Stimulated activated CD4-positive, alpha-beta T cell treated with anti-CD3 and anti-CD28 coated beads, Interleukin-4, amount 100 ng/mL, for 24 hours (primary cell): ENCODE data around the gene SLC25A6.
"Not testable (repeated sequence)": the region's sequence is repeated elsewhere in the genome, so short reads cannot be mapped to it uniquely, and the experiment has no call there.

ENCODE experiments used
- DNase-seq: peaks from one replicate; pipeline ENCODE4 v3.0.0-alpha.2; 2020

SLC25A6 gene

GRCh38 chrX:1389181-1389992 lies 2.5 kb downstream of the SLC25A6 start:
- DNase-seq, result peak; percentile 3

DNA sequence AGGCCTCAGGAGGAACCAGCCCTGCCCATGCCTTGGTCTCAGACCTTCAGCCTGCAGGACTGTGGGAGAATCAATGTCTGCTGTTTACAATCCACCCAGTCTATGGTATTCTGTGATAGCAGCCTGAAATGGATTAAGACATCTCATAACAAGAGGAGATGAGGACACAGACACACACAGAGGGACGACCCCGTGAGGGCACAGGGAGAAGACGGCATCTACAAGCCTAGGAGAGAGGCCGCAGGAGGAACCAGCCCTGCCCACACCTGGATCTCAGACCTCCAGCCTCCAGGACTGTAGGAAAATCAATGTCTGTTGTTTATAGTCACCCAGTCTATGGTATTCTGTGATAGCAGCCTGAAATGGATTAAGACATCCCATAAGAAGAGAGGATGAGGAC lies 3.3 kb downstream of the SLC25A6 start:
- no peak for DNase-seq

GRCh38 chrX:1387141-1387776 lies 4.7 kb downstream of the SLC25A6 start:
- no peak for DNase-seq

DNA sequence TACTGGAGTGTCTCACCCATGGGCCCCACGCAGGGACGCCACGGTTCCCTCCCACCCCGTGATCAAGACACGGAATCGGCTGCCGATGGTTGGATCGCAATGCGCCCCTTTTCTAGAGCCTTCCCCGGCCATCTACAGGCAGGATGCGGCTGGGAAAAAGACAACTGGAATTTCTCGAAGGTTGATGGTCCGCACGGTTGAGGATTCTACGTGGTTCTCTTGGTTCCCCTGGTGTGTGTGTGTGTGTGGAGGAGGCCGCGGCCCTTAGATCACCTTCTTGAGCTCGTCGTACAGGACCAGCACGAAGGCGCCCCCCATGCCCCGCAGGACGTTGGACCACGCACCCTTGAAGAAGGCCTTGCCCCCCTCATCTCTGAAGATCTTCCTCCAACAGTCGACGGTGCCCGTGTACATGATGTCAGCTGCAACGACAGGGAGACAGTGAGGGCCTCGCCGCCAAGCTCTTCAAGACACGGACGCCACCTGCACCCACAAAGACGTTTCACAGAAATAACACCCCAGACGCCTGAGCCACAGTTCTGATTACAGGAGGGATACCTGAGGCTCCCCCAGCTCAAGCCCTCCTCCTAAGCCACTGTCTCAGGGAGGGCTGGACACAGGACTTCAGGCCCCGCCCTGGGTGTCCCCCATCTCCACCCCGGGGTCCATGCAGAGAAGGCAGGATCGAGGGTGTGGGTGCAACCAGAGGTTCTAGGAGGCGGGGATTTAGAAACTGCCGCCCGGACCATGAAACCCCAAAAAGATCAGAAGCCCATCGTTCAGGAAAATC lies 5.4 kb downstream of the SLC25A6 start:
- DNase-seq, result no peak

DNA sequence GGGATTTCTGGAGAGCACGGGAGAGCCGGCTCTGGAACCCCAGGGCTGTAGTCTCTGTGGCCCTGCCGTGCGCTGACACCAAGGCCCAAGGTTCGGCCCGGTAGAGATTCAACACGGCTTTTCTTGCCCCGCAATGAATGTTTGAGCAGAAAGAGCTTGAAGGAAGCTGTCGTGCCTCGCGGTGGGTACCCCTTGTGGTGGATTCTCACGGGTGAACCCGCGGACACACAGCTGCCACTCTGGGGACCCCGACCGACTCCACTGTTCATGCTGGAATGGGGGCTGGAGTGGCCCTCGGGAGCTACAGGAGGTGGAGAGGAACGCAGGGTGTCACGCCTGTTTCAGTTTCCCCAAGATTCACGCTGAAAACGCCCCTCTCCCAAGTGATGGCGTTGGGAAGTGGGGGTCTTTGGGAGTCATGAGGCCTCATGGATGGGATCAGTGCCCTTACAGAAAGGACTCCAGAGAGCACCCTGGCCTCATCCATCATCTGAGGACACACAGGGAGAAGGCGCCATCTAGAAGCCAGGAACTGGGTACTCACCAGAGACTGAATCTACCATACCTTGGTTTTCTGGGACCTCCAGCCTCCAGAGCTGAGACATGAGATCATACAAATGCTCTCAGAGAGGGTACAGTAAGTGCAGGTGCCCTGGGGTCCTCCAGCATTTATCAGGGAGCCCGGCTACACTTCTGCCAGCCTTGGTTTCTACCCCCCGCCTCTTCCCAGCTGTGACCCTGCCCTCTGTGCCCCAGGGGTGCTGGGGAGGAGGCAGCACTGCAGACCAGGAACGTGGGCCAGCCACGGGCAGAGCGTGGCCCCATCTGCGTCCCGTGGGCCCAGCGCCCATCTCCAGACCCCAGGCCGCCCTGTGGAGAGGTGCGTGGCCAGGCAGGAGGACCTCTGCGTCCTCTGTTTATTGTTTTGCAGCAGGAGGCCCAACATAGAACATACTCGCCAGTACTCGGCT lies 6.4 kb downstream of the SLC25A6 start:
- DNase-seq, result no peak

GRCh38 chrX:1384658-1385252 lies 7.2 kb downstream of the SLC25A6 start:
- DNase-seq, result no peak

- DNase-seq, result no peak
Measured at GRCh38 chrX:1380672-1381233, 11.2 kb downstream of the SLC25A6 start.

DNA sequence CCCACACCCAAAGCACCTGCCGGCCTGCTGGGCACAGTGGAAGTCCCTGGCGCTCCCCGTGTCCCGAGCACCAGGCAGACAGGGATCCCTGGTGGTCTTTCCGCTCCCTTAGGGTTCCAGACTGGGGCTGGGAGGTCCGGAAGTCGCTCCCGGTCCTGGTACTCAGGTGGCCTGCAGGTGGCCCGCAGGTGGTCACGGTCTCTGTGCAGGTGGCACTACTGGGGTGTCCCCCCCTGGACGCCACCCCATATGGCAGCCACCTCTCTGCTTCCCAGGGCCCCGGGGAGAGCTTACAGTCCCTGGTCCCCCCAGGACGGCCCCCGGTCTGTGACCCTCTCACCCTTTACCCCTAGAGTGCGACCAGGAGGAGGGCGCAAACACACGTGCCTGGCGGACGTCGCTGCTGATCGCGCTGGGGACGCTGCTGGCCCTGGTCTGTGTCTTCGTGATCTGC lies 13.6 kb downstream of the SLC25A6 start:
- DNase-seq, result no peak

DNA sequence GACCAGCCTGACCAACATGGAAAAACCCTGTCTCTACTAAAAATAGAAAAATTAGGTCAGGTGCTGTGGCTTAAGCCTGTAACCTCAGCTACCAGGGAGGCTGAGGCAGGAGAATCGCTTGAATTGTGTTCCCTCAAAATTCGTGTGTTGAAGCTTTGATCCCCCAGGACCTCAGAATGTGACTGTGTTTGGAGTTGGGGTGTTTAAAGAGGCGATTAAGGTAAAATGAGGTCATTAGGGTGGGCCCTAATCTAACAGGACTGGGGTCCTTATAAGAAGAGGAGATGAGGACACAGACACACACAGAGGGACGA lies 23.6 kb downstream of the SLC25A6 start:
- DNase-seq, result no peak

DNA sequence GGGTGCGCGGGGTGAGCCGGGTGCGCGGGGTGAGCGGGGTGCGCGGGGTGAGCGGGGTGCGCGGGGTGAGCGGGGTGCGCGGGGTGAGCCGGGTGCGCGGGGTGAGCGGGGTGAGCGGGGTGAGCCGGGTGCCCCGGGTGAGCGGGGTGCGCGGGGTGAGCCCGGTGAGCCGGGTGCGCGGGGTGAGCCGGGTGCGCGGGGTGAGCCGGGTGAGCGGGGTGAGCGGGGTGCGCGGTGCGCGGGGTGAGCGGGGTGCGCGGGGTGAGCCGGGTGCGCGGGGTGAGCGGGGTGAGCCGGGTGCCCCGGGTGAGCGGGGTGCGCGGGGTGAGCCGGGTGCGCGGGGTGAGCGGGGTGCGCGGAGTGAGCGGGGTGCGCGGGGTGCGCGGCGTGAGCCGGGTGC lies 25.6 kb downstream of the SLC25A6 start:
- not testable (repeated sequence) for DNase-seq

DNA sequence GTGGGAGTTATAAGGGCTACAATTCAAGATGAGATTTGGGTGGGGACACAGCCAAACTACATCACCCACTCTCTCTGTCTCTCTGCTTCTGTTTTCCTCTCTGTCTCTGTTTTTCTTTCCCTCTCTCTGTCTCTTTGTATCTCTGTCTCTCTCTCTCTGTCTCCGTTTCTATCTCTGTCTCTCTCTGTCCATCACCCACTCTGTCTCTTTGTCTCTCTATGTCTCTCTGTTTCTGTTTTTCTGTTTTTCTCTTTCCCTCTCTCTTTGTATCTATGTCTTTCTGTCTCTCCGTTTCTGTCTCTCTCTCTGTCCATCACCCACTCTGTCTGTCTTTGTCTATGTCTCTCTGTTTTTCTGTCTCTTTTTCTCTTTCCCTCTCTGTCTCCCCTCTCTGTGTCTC lies 30.0 kb downstream of the SLC25A6 start:
- no peak for DNase-seq

GRCh38 chrX:1361275-1361674 lies 30.6 kb downstream of the SLC25A6 start:
- no peak for DNase-seq

DNA sequence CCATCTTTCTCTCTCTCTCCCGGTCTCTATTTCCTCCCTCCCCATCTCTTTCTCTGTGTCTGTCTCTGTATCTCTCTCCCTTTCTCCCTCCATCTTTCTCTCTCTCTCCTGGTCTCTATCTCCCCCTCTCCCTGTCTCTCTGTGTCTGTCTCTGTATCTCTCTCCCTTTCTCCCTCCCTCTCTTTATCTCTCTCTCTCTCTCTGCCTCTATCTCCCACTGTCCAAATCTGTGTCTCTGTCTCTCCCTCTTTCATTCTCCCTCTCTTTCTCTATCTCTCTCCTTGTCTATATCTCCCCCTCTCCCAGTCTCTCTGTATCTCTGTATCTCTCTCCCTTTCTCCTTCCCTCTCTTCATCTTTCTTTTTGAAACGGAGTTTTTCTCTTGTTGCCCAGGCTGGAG lies 31.7 kb downstream of the SLC25A6 start:
- no peak for DNase-seq

GRCh38 chrX:1359477-1359873 lies 32.4 kb downstream of the SLC25A6 start:
- DNase-seq, result no peak

DNA sequence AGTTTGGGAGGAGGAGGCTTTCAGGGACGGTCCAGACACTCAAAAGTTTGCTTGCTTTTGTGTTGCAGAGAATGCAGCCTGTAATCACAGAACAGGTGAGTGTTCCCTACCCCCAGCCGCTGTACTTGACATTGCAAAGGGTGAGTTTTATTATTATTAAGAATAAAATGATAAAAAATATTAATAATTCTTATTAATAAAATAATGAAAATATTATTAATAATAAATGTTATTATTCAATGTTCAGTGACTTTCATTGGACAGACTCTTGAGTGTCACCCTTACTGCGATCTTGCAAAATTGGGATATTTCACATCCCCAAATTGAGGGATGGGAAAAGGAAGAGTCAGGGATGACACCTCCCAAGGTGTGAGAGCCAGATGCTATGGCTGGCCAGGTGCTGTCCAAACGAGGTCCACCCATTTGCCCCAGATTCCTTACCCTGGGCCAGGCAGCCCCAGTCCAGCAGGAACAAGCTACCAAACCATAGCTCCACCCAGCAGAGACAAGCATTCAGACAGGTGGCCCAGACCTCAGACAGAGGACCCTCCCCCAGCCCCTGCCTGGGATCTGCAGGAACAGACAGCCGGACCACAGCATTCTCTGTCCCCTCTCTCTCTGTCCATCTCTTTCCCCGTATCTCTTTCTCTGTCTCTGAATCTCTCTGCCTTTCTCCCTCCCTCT lies 33.0 kb downstream of the SLC25A6 start:
- no peak for DNase-seq

DNA sequence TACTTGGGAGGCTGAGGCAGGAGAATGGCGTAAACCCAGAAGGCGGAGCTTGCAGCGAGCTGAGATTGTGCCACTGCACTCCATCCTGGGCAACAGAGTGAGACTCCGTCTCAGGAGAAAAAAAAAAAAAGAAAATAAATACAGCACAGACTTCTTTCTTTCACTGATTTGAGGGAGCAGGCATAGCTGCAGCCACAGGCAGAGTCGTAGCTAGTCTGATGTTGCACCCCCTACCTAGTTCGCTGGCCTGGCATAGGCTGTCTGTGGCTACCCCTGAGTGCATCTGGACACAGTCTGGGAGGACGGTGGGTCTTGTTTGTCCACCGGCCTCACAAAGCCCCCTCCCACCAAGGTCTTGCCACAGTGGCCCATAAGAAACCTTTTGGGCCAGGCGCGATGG lies 33.9 kb downstream of the SLC25A6 start:
- no peak for DNase-seq

GRCh38 chrX:1355131-1356046 lies 36.5 kb downstream of the SLC25A6 start:
- DNase-seq, result no peak

- no peak for DNase-seq
Measured at GRCh38 chrX:1354036-1355019, 37.6 kb downstream of the SLC25A6 start.
